Lung (tissue), 12 donors: Measurements from ENCODE around the gene NHSL1. TPM values are rescaled to one million over a fixed set of nuclear protein-coding genes. Genes with fewer than 3 reads are reported as not detected.

Source experiments
- ATAC-seq: fragments of 200-7000 bp; cut with Tn5 transposase; one replicate; pipeline ENCODE4 v1.9.1; 2020; ENCODE audit warnings: moderate number of reproducible peaks; ENCODE audit not compliant: insufficient read depth, low FRiP score
- DNase-seq, 3 donors: peaks; one replicate each; pipeline ENCODE4 v3.0.0-alpha.2; 2013 to 2017
- H3K27ac ChIP-seq, 2 donors: one replicate each; pipeline ENCODE4 v1.5.1; 2013; ENCODE audit warnings: mild to moderate bottlenecking in 2 of 2, moderate library complexity in 2 of 2, control low read depth in 1 of 2, inconsistent platforms in 1 of 2, low read depth in 1 of 2, low read length in 1 of 2
- H3K27me3 ChIP-seq, 3 donors: one replicate each; pipeline ENCODE4 v1.5.1; 2013; ENCODE audit warnings: low read length in 2 of 3; ENCODE audit not compliant: control insufficient read depth in 3 of 3, insufficient read depth in 3 of 3
- H3K36me3 ChIP-seq, 4 donors: one replicate each; pipeline ENCODE4 v1.5.1; 2013; ENCODE audit warnings: low read length in 4 of 4, mild to moderate bottlenecking in 1 of 4, moderate library complexity in 1 of 4; ENCODE audit not compliant: control insufficient read depth in 4 of 4, insufficient read depth in 4 of 4
- H3K4me1 ChIP-seq, 5 donors: one replicate each; pipeline ENCODE4 v1.5.1; 2013; ENCODE audit warnings: low read length in 5 of 5, mild to moderate bottlenecking in 2 of 5, moderate library complexity in 1 of 5; ENCODE audit not compliant: control insufficient read depth in 5 of 5, insufficient read depth in 5 of 5
- H3K4me3 ChIP-seq: one replicate; pipeline ENCODE4 v1.5.1; 2013; ENCODE audit warnings: mild to moderate bottlenecking, control low read depth, moderate library complexity
- H3K9ac ChIP-seq, 2 donors: one replicate each; pipeline ENCODE4 v1.5.1; 2013; ENCODE audit warnings: low read length in 2 of 2, control low read depth in 1 of 2; ENCODE audit not compliant: insufficient read depth in 1 of 2
- H3K9me3 ChIP-seq, 4 donors: one replicate each; pipeline ENCODE4 v1.5.1; 2013; ENCODE audit warnings: low read length in 3 of 4, mild to moderate bottlenecking in 1 of 4, moderate library complexity in 1 of 4; ENCODE audit not compliant: control insufficient read depth in 4 of 4, insufficient read depth in 3 of 4
- WGBS, 2 donors: extraction: QIAGEN DNeasy Blood & Tissue Kit; methylation state at CpG; one replicate each; pipeline ENCODE4 v1.1.7; 2013; 5-methylcytosine and 5-hydroxymethylcytosine counted together
- polyA plus RNA-seq, 2 donors: library from polyadenylated mRNA; stranded (reverse); fragments of 200-250 nt; gene quantifications; one replicate each; pipeline ENCODE4 v1.2.1, GENCODE V29; 2013
- total RNA-seq, 2 donors: library from RNA; depleted of rRNA in 1 of 2; stranded (reverse); fragments of >200 nt in 1 of 2; gene quantifications; one replicate each; pipeline ENCODE4 v1.2.1, GENCODE V29; 2014 to 2021
- TF ChIP-seq, protein P1 (sequence below): IDR thresholded peaks from 2 replicates; pipeline ENCODE4 v1.5.1; 2012; ENCODE audit warnings: mild to moderate bottlenecking; ENCODE audit errors: control extremely low read depth, extremely low read depth
- donor health status: control.
- donor health status: control.
- donor health status: Bipolar disorder and iron deficiency.
- donor health status: healthy.
- donor health status: DM: yes; HTN: yes; CAD: no.

NHSL1 gene
- total and polyA plus RNA-seq, 4 donors, result 5.2 to 53.7 (median 30.4) TPM

DNA sequence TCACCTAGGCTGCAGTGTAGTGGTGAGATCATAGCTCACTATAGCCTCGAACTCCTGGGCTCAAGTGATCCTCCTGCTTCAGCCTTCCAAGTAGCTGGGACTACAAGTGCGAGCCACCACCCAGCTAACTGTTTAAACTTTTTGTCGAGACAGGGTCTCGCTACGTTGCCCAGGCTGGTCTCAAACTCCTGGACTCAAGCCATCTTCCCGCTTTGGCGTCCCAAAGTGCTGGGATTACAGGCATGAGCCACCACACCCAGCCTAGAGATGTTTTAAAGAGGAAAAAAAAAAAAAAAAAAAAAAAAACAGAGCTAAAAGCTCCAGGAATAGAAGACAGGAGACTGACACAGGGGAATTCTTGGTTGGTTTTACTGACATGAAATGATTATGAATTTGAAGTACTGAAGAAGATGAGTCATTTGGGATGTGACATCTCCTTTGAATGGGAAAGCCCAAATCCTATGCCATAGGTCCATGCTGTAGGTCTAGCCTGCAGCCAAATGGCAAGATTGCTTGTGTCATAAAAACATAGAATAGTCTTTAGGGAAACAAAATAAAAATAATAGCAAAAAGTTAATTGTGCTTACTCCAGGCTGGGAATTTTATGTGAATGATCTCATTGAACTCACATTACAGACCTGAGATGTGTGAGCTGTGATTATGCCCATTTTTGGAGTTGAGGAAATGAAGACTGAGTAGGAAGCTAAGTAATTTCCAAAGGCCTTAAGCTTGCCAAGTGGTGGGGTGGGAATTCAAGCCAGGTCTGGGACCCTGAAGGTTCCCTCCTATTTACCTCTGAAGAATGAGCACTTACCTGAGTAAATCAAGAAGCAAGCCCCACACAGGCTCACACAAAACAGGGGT is 24.3 kb upstream of the NHSL1 start:
- H3K36me3 ChIP-seq, result peaks cover 0 to 1% (median 0%) of the 10 kb centered on the region in 4 donors
- TF ChIP-seq, protein P1, sequence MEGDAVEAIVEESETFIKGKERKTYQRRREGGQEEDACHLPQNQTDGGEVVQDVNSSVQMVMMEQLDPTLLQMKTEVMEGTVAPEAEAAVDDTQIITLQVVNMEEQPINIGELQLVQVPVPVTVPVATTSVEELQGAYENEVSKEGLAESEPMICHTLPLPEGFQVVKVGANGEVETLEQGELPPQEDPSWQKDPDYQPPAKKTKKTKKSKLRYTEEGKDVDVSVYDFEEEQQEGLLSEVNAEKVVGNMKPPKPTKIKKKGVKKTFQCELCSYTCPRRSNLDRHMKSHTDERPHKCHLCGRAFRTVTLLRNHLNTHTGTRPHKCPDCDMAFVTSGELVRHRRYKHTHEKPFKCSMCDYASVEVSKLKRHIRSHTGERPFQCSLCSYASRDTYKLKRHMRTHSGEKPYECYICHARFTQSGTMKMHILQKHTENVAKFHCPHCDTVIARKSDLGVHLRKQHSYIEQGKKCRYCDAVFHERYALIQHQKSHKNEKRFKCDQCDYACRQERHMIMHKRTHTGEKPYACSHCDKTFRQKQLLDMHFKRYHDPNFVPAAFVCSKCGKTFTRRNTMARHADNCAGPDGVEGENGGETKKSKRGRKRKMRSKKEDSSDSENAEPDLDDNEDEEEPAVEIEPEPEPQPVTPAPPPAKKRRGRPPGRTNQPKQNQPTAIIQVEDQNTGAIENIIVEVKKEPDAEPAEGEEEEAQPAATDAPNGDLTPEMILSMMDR, result no peak
- H3K27me3 ChIP-seq, result no peaks in the 10 kb centered on the region
- no peak overlapping the region for H3K4me3 ChIP-seq
- ATAC-seq (no peak), DNase-seq (no peak)
- no peaks in the 10 kb centered on the region for H3K9me3 ChIP-seq
- peaks cover 0 to 17% (median 13%) of the 10 kb centered on the region in 5 donors for H3K4me1 ChIP-seq
- no peak overlapping the region for H3K27ac ChIP-seq
- no peak overlapping the region for H3K9ac ChIP-seq
- WGBS, 2 donors, result 78 to 82% methylated on average over 7 of the region's 7 CpGs

DNA sequence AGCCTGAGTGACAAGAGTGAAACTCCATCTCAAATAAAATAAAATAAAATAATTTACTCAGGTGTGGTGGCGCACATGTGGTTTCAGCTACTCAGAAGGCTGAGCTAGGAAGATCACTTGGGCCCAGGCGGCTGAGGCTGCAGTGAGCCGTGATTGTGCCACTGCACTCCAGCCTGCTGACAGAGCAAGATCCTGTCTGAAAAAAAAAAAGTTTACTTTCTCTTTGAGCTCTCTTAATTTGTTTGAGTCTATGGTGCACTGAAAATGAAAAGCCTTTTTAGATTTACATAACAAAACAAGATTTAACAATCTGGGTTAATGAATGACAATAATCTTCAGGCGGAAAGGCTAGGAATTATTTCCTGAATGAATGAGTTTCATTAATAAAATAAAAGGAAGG is 23.3 kb upstream of the NHSL1 start:
- Histone ChIP-seq H3K9ac (no peak overlapping the region), H3K27ac (no peak overlapping the region), H3K27me3 (no peaks in the 10 kb centered on the region), H3K4me3 (no peak overlapping the region), H3K36me3 (peaks cover 0 to 1% (median 0%) of the 10 kb centered on the region in 4 donors), H3K4me1 (peaks cover 2 to 13% (median 9%) of the 10 kb centered on the region in 5 donors), H3K9me3 (peaks cover 0 to 3% (median 0%) of the 10 kb centered on the region in 4 donors)
- DNase-seq (peak in 1 of 3 donors; percentile 35), ATAC-seq (no peak)
- TF ChIP-seq, protein P1, result no peak
- WGBS, 2 donors, result 67 to 68% methylated on average over 4 of the region's 4 CpGs

- ATAC-seq, result no peak
- Histone ChIP-seq H3K27ac (no peak overlapping the region), H3K9me3 (peaks cover 0 to 4% (median 0%) of the 10 kb centered on the region in 4 donors), H3K4me3 (no peak overlapping the region), H3K9ac (no peak overlapping the region), H3K27me3 (no peaks in the 10 kb centered on the region), H3K4me1 (peaks cover 0 to 7% (median 3%) of the 10 kb centered on the region in 5 donors), H3K36me3 (no peaks in the 10 kb centered on the region)
- 15 to 47% methylated on average over 5 of the region's 5 CpGs for WGBS, 2 donors
- DNase-seq, result no peak
- TF ChIP-seq, protein P1, result no peak
These were observed 22.5 kb upstream of the NHSL1 start for GRCh38 chr6:138521790-138522189.
